GM18907 (cell line): ENCODE results near the gene CAMK2G.
"Not testable (repeated sequence)": the region's sequence is repeated elsewhere in the genome, so short reads cannot be mapped to it uniquely, and the experiment has no call there.

Source experiments
- ATAC-seq: cut with Tn5 transposase; IDR thresholded peaks from one replicate; pipeline ENCODE4 v1.9.1; 2021; ENCODE audit warnings: mild to moderate bottlenecking, moderate library complexity; ENCODE audit not compliant: unreplicated experiment

CAMK2G gene

GRCh38 chr10:73905256-73906020 is 31.1 kb upstream of the CAMK2G start:
- ATAC-seq = no peak

GRCh38 chr10:73902351-73902750 is 28.0 kb upstream of the CAMK2G start:
- ATAC-seq = no peak

- no peak for ATAC-seq
Observed at GRCh38 chr10:73901261-73901660, 26.9 kb upstream of the CAMK2G start.

GRCh38 chr10:73900064-73900463 is 25.7 kb upstream of the CAMK2G start:
- no peak for ATAC-seq

GRCh38 chr10:73899423-73899822 is 25.1 kb upstream of the CAMK2G start:
- no peak for ATAC-seq

GRCh38 chr10:73898730-73899410 is 24.5 kb upstream of the CAMK2G start:
- no peak for ATAC-seq

- ATAC-seq = no peak
Observed at GRCh38 chr10:73897693-73898092, 23.3 kb upstream of the CAMK2G start.

GRCh38 chr10:73895381-73895780 is 21.0 kb upstream of the CAMK2G start:
- ATAC-seq = not testable (repeated sequence)

GRCh38 chr10:73894245-73894971 is 20.1 kb upstream of the CAMK2G start:
- ATAC-seq = no peak

GRCh38 chr10:73893426-73893825 is 19.1 kb upstream of the CAMK2G start:
- ATAC-seq = no peak

GRCh38 chr10:73892310-73893030 is 18.1 kb upstream of the CAMK2G start:
- no peak for ATAC-seq

GRCh38 chr10:73891540-73891939 is 17.2 kb upstream of the CAMK2G start:
- ATAC-seq = no peak

GRCh38 chr10:73890830-73891229 is 16.5 kb upstream of the CAMK2G start:
- ATAC-seq = not testable (repeated sequence)

GRCh38 chr10:73890261-73890660 is 15.9 kb upstream of the CAMK2G start:
- no peak for ATAC-seq

GRCh38 chr10:73889416-73889815 is 15.1 kb upstream of the CAMK2G start:
- not testable (repeated sequence) for ATAC-seq

GRCh38 chr10:73889014-73889413 is 14.7 kb upstream of the CAMK2G start:
- ATAC-seq = no peak

GRCh38 chr10:73888514-73888913 is 14.2 kb upstream of the CAMK2G start:
- ATAC-seq = no peak

- ATAC-seq = no peak
Observed at GRCh38 chr10:73887294-73888039, 13.1 kb upstream of the CAMK2G start.

- no peak for ATAC-seq
Observed at GRCh38 chr10:73886661-73887293, 12.4 kb upstream of the CAMK2G start.

GRCh38 chr10:73886085-73886529 is 11.8 kb upstream of the CAMK2G start:
- peak; percentile 77 for ATAC-seq
